Thyroid gland (tissue), 4 donors: ENCODE measurements around the gene KCNMA1.

Source experiments
- POLR2A ChIP-seq, 2 donors: fragments of 450-650 bp; IDR thresholded peaks; one replicate each; pipeline ENCODE4 v1.6.1; 2017; ENCODE audit warnings: antibody characterized with exemption in 2 of 2, mild to moderate bottlenecking in 2 of 2, moderate library complexity in 1 of 2
- TF ChIP-seq, protein P1 (sequence below), 6 experiments: fragments of 200-600 bp in 3 of 6; fragments of 450-650 bp in 3 of 6; sonication (generic) in 3 of 6; IDR thresholded peaks; one replicate each; pipeline ENCODE4 v1.5.1; 2016 to 2019; ENCODE audit warnings: antibody characterized with exemption in 6 of 6, mild to moderate bottlenecking in 2 of 6, inconsistent platforms in 1 of 6, moderate library complexity in 1 of 6

DNA sequence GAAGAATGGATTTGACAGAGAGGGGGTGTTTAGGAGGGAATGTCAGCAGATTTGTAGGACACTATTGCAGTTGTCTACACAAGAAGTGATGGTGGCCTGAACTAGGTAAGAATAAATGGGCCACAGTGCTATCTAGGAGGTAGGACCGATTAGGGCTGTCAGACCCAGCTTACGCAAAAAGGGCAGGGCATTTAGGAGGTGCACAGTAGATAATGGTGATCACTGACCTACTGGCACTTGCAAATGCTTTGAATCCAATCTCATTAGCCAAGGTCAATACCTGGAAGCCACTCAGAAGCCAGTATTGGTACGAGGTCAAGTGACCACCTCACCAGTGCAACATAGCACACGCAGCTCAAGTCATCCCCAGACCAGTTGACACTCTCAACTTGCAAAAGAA is 330.9 kb downstream of the KCNMA1 start:
- TF ChIP-seq, protein P1, sequence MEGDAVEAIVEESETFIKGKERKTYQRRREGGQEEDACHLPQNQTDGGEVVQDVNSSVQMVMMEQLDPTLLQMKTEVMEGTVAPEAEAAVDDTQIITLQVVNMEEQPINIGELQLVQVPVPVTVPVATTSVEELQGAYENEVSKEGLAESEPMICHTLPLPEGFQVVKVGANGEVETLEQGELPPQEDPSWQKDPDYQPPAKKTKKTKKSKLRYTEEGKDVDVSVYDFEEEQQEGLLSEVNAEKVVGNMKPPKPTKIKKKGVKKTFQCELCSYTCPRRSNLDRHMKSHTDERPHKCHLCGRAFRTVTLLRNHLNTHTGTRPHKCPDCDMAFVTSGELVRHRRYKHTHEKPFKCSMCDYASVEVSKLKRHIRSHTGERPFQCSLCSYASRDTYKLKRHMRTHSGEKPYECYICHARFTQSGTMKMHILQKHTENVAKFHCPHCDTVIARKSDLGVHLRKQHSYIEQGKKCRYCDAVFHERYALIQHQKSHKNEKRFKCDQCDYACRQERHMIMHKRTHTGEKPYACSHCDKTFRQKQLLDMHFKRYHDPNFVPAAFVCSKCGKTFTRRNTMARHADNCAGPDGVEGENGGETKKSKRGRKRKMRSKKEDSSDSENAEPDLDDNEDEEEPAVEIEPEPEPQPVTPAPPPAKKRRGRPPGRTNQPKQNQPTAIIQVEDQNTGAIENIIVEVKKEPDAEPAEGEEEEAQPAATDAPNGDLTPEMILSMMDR (IDR thresholded peaks at IDR 0.05) = no peak
- no peak for TF ChIP-seq POLR2A (IDR thresholded peaks at IDR 0.05)
